HG03520 (cell line): ENCODE results near the gene LECT2.

Experiments used
- ATAC-seq: cut with Tn5 transposase; IDR thresholded peaks from one replicate; pipeline ENCODE4 v1.9.1; 2021; ENCODE audit warnings: mild to moderate bottlenecking, moderate library complexity; ENCODE audit not compliant: unreplicated experiment

The LECT2 gene

GRCh38 chr5:135979510-135979909, 24.7 kb upstream of the LECT2 start:
- ATAC-seq: no peak

GRCh38 chr5:135978993-135979392, 24.2 kb upstream of the LECT2 start:
- no peak for ATAC-seq

- ATAC-seq: no peak
Observed at GRCh38 chr5:135978212-135978631, 23.4 kb upstream of the LECT2 start.

- peak; percentile 69 for ATAC-seq
Observed at GRCh38 chr5:135977375-135977928, 22.7 kb upstream of the LECT2 start.

GRCh38 chr5:135976216-135976615, 21.4 kb upstream of the LECT2 start:
- no peak for ATAC-seq

GRCh38 chr5:135975122-135975521, 20.3 kb upstream of the LECT2 start:
- no peak for ATAC-seq

- ATAC-seq: no peak
Observed at GRCh38 chr5:135974021-135974600, 19.3 kb upstream of the LECT2 start.

- ATAC-seq: no peak
Observed at GRCh38 chr5:135973323-135974020, 18.7 kb upstream of the LECT2 start.

- ATAC-seq: no peak
Observed at GRCh38 chr5:135971701-135972100, 16.9 kb upstream of the LECT2 start.

GRCh38 chr5:135966790-135967189, 12.0 kb upstream of the LECT2 start:
- no peak for ATAC-seq

- no peak for ATAC-seq
Observed at GRCh38 chr5:135966165-135966564, 11.4 kb upstream of the LECT2 start.

GRCh38 chr5:135965504-135965903, 10.7 kb upstream of the LECT2 start:
- ATAC-seq: no peak

GRCh38 chr5:135964670-135965320, 10.0 kb upstream of the LECT2 start:
- no peak for ATAC-seq

- ATAC-seq: no peak
Observed at GRCh38 chr5:135955525-135955924, 742 bp upstream of the LECT2 start.

GRCh38 chr5:135953850-135954249, 933 bp downstream of the LECT2 start:
- ATAC-seq: no peak

- ATAC-seq: no peak
Observed at GRCh38 chr5:135952683-135953082, 2.1 kb downstream of the LECT2 start.

GRCh38 chr5:135951807-135952206, 3.0 kb downstream of the LECT2 start:
- ATAC-seq: no peak

- no peak for ATAC-seq
Observed at GRCh38 chr5:135951257-135951656, 3.5 kb downstream of the LECT2 start.

- ATAC-seq: no peak
Observed at GRCh38 chr5:135950611-135951010, 4.2 kb downstream of the LECT2 start.

GRCh38 chr5:135944967-135945560, 9.7 kb downstream of the LECT2 start:
- ATAC-seq: no peak

GRCh38 chr5:135944564-135944963, 10.2 kb downstream of the LECT2 start:
- no peak for ATAC-seq
